PC-3 (cell line): ENCODE measurements around the gene POLR2L.

Experiments
- EZH2 ChIP-seq: fragments of 300-600 bp; sonication (generic); IDR thresholded peaks from one replicate; pipeline ENCODE4 v1.6.1; 2017; ENCODE audit warnings: antibody characterized with exemption, mild to moderate bottlenecking, low read length; ENCODE audit not compliant: unreplicated experiment
- TF ChIP-seq, protein P1 (sequence below): fragments of 300-600 bp; sonication (generic); conservative IDR thresholded peaks from 2 replicates; pipeline ENCODE4 v1.5.1; 2017; ENCODE audit warnings: antibody characterized with exemption, low read depth, mild to moderate bottlenecking, low read length

DNA sequence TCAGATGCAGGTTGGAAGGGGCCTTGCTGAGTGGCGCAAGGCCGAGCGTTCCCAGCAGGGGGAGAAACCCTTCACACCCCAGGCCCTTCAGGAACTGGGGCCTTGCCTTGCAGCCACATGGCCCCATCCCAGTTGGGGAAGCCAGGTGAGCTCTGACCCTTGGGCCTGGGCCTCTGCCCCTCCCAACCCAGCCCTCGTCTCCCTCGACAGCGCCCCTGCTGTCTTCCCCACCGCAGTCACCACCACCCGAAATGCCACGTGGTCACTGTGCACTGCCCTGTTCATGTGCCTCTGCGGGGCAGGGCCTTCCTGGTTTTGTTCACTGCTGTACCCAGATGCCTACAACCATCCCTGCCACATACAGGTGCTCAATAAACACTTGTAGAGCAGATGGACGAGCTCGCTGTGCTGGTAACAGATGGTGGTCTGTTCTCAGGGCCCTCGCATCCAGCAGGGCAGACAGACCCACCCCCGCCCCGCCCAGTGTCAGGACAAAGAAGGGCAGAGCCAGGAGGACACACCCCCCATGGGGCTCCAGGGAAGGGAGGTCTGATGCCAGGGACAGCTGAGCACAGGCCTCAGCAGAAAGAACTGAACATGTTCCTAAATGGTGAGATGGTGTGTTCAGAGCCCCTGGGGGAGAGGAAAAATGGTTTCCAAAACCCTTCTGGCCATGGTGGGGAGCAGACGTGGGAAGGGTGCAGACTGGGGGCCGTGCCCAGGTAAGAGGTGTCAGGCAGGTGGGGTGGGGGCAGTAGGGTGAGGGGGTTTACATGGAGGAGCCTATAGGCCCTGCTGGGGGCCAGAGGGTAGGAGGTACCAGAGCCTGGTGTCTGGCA is 3.7 kb downstream of the POLR2L start:
- TF ChIP-seq, protein P1, sequence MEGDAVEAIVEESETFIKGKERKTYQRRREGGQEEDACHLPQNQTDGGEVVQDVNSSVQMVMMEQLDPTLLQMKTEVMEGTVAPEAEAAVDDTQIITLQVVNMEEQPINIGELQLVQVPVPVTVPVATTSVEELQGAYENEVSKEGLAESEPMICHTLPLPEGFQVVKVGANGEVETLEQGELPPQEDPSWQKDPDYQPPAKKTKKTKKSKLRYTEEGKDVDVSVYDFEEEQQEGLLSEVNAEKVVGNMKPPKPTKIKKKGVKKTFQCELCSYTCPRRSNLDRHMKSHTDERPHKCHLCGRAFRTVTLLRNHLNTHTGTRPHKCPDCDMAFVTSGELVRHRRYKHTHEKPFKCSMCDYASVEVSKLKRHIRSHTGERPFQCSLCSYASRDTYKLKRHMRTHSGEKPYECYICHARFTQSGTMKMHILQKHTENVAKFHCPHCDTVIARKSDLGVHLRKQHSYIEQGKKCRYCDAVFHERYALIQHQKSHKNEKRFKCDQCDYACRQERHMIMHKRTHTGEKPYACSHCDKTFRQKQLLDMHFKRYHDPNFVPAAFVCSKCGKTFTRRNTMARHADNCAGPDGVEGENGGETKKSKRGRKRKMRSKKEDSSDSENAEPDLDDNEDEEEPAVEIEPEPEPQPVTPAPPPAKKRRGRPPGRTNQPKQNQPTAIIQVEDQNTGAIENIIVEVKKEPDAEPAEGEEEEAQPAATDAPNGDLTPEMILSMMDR = 0 out of 2 replicates have a peak, but pooled peaks have one; percentile 24
- no peak for TF ChIP-seq EZH2
